NT2/D1 (cell line): ENCODE measurements around the gene BMPR1A.

Experiments used
- SUZ12 ChIP-seq: IDR thresholded peaks from 2 replicates; pipeline ENCODE4 v1.6.1; 2011; ENCODE audit not compliant: insufficient read length, insufficient read depth; ENCODE audit errors: extremely low read depth
- YY1 ChIP-seq: IDR thresholded peaks from 2 replicates; pipeline ENCODE4 v1.6.1; 2011; ENCODE audit not compliant: insufficient read length, insufficient read depth
- ZNF274 ChIP-seq: IDR thresholded peaks from 2 replicates; pipeline ENCODE4 v1.6.1; 2011; ENCODE audit warnings: mild to moderate bottlenecking, low read depth, low read length

DNA sequence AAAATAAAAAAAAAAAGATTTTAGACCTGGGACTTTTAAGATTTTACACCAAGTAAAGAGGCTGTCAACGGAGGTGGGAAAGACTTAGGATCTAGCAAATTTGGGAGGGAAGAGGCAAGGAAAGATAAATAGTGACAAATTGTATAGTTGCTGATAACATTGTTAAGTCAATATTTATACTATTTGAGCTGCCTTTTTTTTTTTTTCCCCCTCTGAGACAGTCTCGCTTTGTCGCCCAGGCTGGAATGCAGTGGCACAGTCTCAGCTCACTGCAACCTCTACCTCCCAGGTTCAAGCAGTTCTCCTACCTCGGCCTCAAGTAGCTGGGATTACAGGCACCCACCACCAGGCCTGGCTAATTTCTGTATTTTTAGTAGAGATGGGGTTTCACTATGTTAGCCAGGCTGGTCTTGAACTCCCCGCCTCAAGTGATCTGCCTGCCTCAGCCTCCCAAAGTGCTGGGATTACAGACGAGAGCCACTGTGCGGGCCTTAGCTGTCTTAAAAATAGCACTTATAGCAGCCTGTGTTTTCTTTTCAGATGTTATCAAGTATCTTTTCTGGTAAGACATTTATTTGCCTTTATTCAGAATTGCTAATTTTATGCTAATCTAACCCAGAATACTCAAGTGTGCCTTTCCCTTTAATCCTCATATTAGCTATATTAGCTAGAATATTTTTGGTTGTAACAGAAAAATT lies 106.5 kb downstream of the BMPR1A start:
- TF ChIP-seq YY1, result no peak
- TF ChIP-seq SUZ12, result no peak
- TF ChIP-seq ZNF274, result no peak
